DMS79 treated with DMSO at 0.1 percent for 48 hours (cell line): ENCODE data around the gene XYLT2.
"Not testable (repeated sequence)": the region's sequence is repeated elsewhere in the genome, so short reads cannot be mapped to it uniquely, and the experiment has no call there.

ENCODE experiments used
- DNase-seq: peaks from one replicate; lab custom pipeline; 2025; lab: John Stamatoyannopoulos, UW

Gene XYLT2

GRCh38 chr17:50389534-50389933, 43.6 kb downstream of the XYLT2 start:
- no peak for DNase-seq

- DNase-seq, result no peak
Measured at GRCh38 chr17:50392621-50393020, 46.7 kb downstream of the XYLT2 start.

- DNase-seq, result no peak
Measured at GRCh38 chr17:50393700-50394099, 47.8 kb downstream of the XYLT2 start.

- DNase-seq, result no peak
Measured at GRCh38 chr17:50394711-50395110, 48.8 kb downstream of the XYLT2 start.

- DNase-seq, result no peak
Measured at GRCh38 chr17:50396261-50397110, 50.6 kb downstream of the XYLT2 start.

- peak; percentile 76 for DNase-seq
Measured at GRCh38 chr17:50397111-50397918, 51.4 kb downstream of the XYLT2 start, which contains the start of gene LRRC59. TSS of gene LRRC59 (minus strand) at chr17:50397523. CDS start at chr17:50397317, 206 bp downstream.

GRCh38 chr17:50397919-50398285, 52.0 kb downstream of the XYLT2 start:
- DNase-seq, result no peak

- not testable (repeated sequence) for DNase-seq
Measured at GRCh38 chr17:50398672-50399071, 52.7 kb downstream of the XYLT2 start.

GRCh38 chr17:50399591-50399990, 53.7 kb downstream of the XYLT2 start:
- not testable (repeated sequence) for DNase-seq

- DNase-seq, result not testable (repeated sequence)
Measured at GRCh38 chr17:50405351-50405750, 59.4 kb downstream of the XYLT2 start.

- no peak for DNase-seq
Measured at GRCh38 chr17:50406578-50406977, 60.7 kb downstream of the XYLT2 start.

GRCh38 chr17:50407921-50408320, 62.0 kb downstream of the XYLT2 start:
- DNase-seq, result no peak
